ENCODE results near the gene ITIH2.

ITIH2 gene

GRCh38 chr10:7792541-7792940 lies 89.4 kb downstream of the ITIH2 start:
- Histone ChIP-seq H3K4me3 (ENCODE audit: low read depth in 1 of 2, low read length in 2 of 2) (no peak overlapping the region), H3K4me1 (ENCODE audit: control insufficient read depth in 1 of 2, insufficient read depth in 2 of 2, low read length in 2 of 2) (peaks cover 17 to 32% of the 10 kb centered on the region in 2 donors), H3K9me3 (ENCODE audit: control insufficient read depth in 1 of 2, low read length in 2 of 2) (no peaks in the 10 kb centered on the region), H3K36me3 (ENCODE audit: control insufficient read depth in 1 of 2, insufficient read depth in 2 of 2, low read length in 2 of 2) (peaks cover 9 to 17% of the 10 kb centered on the region in 2 donors), H3K27ac (ENCODE audit: low read depth, low read length) (no peak overlapping the region), H3K27me3 (ENCODE audit: control insufficient read depth in 1 of 2, insufficient read depth in 2 of 2, low read length in 2 of 2) (no peaks in the 10 kb centered on the region), H3K9ac (ENCODE audit: low read depth in 1 of 2, low read length in 2 of 2) (no peak overlapping the region)

GRCh38 chr10:7794251-7795026 lies 91.3 kb downstream of the ITIH2 start:
- Histone ChIP-seq H3K4me3 (ENCODE audit: low read depth in 1 of 2, low read length in 2 of 2) (no peak overlapping the region), H3K4me1 (ENCODE audit: control insufficient read depth in 1 of 2, insufficient read depth in 2 of 2, low read length in 2 of 2) (peaks cover 6 to 27% of the 10 kb centered on the region in 2 donors), H3K36me3 (ENCODE audit: control insufficient read depth in 1 of 2, insufficient read depth in 2 of 2, low read length in 2 of 2) (peaks cover 20 to 27% of the 10 kb centered on the region in 2 donors), H3K27ac (ENCODE audit: low read depth, low read length) (no peak overlapping the region), H3K9ac (ENCODE audit: low read depth in 1 of 2, low read length in 2 of 2) (no peak overlapping the region), H3K9me3 (ENCODE audit: control insufficient read depth in 1 of 2, low read length in 2 of 2) (no peaks in the 10 kb centered on the region), H3K27me3 (ENCODE audit: control insufficient read depth in 1 of 2, insufficient read depth in 2 of 2, low read length in 2 of 2) (no peaks in the 10 kb centered on the region)

- H3K27me3 ChIP-seq (ENCODE audit: control insufficient read depth in 1 of 2, insufficient read depth in 2 of 2, low read length in 2 of 2): no peaks in the 10 kb centered on the region
- no peak overlapping the region for H3K9ac ChIP-seq (ENCODE audit: low read depth in 1 of 2, low read length in 2 of 2)
- no peaks in the 10 kb centered on the region for H3K9me3 ChIP-seq (ENCODE audit: control insufficient read depth in 1 of 2, low read length in 2 of 2)
- no peak overlapping the region for H3K27ac ChIP-seq (ENCODE audit: low read depth, low read length)
- H3K4me1 ChIP-seq (ENCODE audit: control insufficient read depth in 1 of 2, insufficient read depth in 2 of 2, low read length in 2 of 2): peaks cover 0 to 16% of the 10 kb centered on the region in 2 donors
- peaks cover 24 to 36% of the 10 kb centered on the region in 2 donors for H3K36me3 ChIP-seq (ENCODE audit: control insufficient read depth in 1 of 2, insufficient read depth in 2 of 2, low read length in 2 of 2)
- no peak overlapping the region for H3K4me3 ChIP-seq (ENCODE audit: low read depth in 1 of 2, low read length in 2 of 2)
Measured at GRCh38 chr10:7795605-7796004, 92.5 kb downstream of the ITIH2 start.

- Histone ChIP-seq H3K4me3 (ENCODE audit: low read depth in 1 of 2, low read length in 2 of 2) (no peak overlapping the region), H3K9me3 (ENCODE audit: control insufficient read depth in 1 of 2, low read length in 2 of 2) (no peaks in the 10 kb centered on the region), H3K9ac (ENCODE audit: low read depth in 1 of 2, low read length in 2 of 2) (no peak overlapping the region), H3K36me3 (ENCODE audit: control insufficient read depth in 1 of 2, insufficient read depth in 2 of 2, low read length in 2 of 2) (peaks cover 34 to 51% of the 10 kb centered on the region in 2 donors), H3K27me3 (ENCODE audit: control insufficient read depth in 1 of 2, insufficient read depth in 2 of 2, low read length in 2 of 2) (no peaks in the 10 kb centered on the region), H3K27ac (ENCODE audit: low read depth, low read length) (no peak overlapping the region), H3K4me1 (ENCODE audit: control insufficient read depth in 1 of 2, insufficient read depth in 2 of 2, low read length in 2 of 2) (peaks cover 0 to 6% of the 10 kb centered on the region in 2 donors)
Measured at GRCh38 chr10:7797582-7797981, 94.5 kb downstream of the ITIH2 start.

All from duodenal mucosa (tissue), 2 donors.